22Rv1 (cell line): Measurements from ENCODE around the gene KLF12.

Experiments used
- H3K27ac ChIP-seq: fragments of 450-650 bp; 2 replicates; pipeline ENCODE4 v1.5.1; 2017
- CTCF ChIP-seq: fragments of 450-650 bp; IDR thresholded peaks from 2 replicates; pipeline ENCODE4 v1.5.1; 2017; ENCODE audit warnings: mild to moderate bottlenecking
- ZFX ChIP-seq: fragments of 450-650 bp; IDR thresholded peaks from 2 replicates; pipeline ENCODE4 v1.6.1; 2017; ENCODE audit warnings: antibody characterized with exemption, borderline replicate concordance

Gene KLF12

GRCh38 chr13:74134221-74134776 is at the start of gene KLF12:
Gene KLF12 (minus strand): TSS chr13:74134404.
- peak within 1 kb of the TSS; percentile 83 for H3K27ac ChIP-seq
- TF ChIP-seq CTCF (no peak), ZFX (no peak)

GRCh38 chr13:74182491-74182890 is 48.3 kb upstream of the KLF12 start:
- no peak overlapping the region for H3K27ac ChIP-seq
- no peak for TF ChIP-seq CTCF
- TF ChIP-seq ZFX: no peak

- no peak for TF ChIP-seq ZFX
- TF ChIP-seq CTCF: no peak
- no peak overlapping the region for H3K27ac ChIP-seq
Measured at GRCh38 chr13:74174810-74175209, 40.6 kb upstream of the KLF12 start.

- no peak overlapping the region for H3K27ac ChIP-seq
- TF ChIP-seq CTCF (no peak), ZFX (no peak)
Measured at GRCh38 chr13:74173822-74174221, 39.6 kb upstream of the KLF12 start.

- TF ChIP-seq ZFX (no peak), CTCF (no peak)
- no peak overlapping the region for H3K27ac ChIP-seq
Measured at GRCh38 chr13:74171641-74172040, 37.4 kb upstream of the KLF12 start.

GRCh38 chr13:74169676-74170075 is 35.5 kb upstream of the KLF12 start:
- TF ChIP-seq ZFX (no peak), CTCF (no peak)
- no peak overlapping the region for H3K27ac ChIP-seq

GRCh38 chr13:74168263-74168675 is 34.1 kb upstream of the KLF12 start:
- H3K27ac ChIP-seq: no peak overlapping the region
- TF ChIP-seq CTCF: no peak
- no peak for TF ChIP-seq ZFX
